Mucosa of descending colon (tissue), 3 donors: ENCODE results near the gene RFX2. TPM values are rescaled to one million over a fixed set of nuclear protein-coding genes. Genes with fewer than 3 reads are reported as not detected.

ENCODE experiments used
- ATAC-seq: fragments of 200-7000 bp; cut with Tn5 transposase; one replicate; pipeline ENCODE4 v1.9.1; 2020; ENCODE audit warnings: mild to moderate bottlenecking, moderate library complexity
- DNase-seq, 3 donors: peaks; one replicate each; pipeline ENCODE4 v3.0.0-alpha.2; 2020
- H3K36me3 ChIP-seq: fragments of 200-600 bp; one replicate; pipeline ENCODE4 v1.8.0; 2021; ENCODE audit warnings: low read depth, mild to moderate bottlenecking
- H3K4me1 ChIP-seq: fragments of 200-600 bp; one replicate; pipeline ENCODE4 v1.8.0; 2021; ENCODE audit warnings: low read depth, mild to moderate bottlenecking
- H3K4me3 ChIP-seq: fragments of 200-600 bp; one replicate; pipeline ENCODE4 v1.8.0; 2021; ENCODE audit warnings: mild to moderate bottlenecking
- H3K9me3 ChIP-seq: fragments of 200-600 bp; one replicate; pipeline ENCODE4 v1.8.0; 2021; ENCODE audit warnings: mild to moderate bottlenecking
- CTCF ChIP-seq: fragments of 200-600 bp; IDR thresholded peaks from one replicate; pipeline ENCODE4 v1.8.0; 2022; ENCODE audit warnings: antibody characterized with exemption, mild to moderate bottlenecking
- intact Hi-C, 2 donors: fragments of 100-400 bp; cut with DNase I in 1 of 2; cut with micrococcal nuclease in 1 of 2; formaldehyde crosslinking; loops; one replicate each; pipeline versions ENCODE4 v1.11.0 to v1.11.1; 2022; cut with DNase I, micrococcal nuclease
- total RNA-seq, 3 donors: library from RNA; stranded (reverse); fragmentation: NEBNext Ultra II Directional in 2 of 3; extraction: Animal tissue kit (Norgen Biotek cat#: 25700) in 2 of 3; gene quantifications; one replicate each; pipeline versions ENCODE4 v1.2.1 to v1.2.4, GENCODE V29; 2021 to 2023
- donor health status: DM: no; HTN: no; CAD: no; lungs with moderate emphysema.
- donor health status: DM: no; HTN: no; CAD: no.
- donor health status: DM: no; HTN: yes; CAD: no.

Gene RFX2
- total RNA-seq, 3 donors from 2014 or later = 5.6 to 14.6 (median 7.2) TPM

GRCh38 chr19:6138066-6138465 lies 27.8 kb upstream of the RFX2 start:
- ATAC-seq (no peak), DNase-seq (no peak)
- no peaks in the 10 kb centered on the region for H3K9me3 ChIP-seq
- no peak overlapping the region for H3K4me3 ChIP-seq
- intact Hi-C loops = no loop called here
- TF ChIP-seq CTCF = no peak
- H3K4me1 ChIP-seq = no peaks in the 10 kb centered on the region
- no peaks in the 10 kb centered on the region for H3K36me3 ChIP-seq

GRCh38 chr19:6133231-6133630 lies 22.9 kb upstream of the RFX2 start:
- H3K4me1 ChIP-seq = no peaks in the 10 kb centered on the region
- DNase-seq = no peak
- ATAC-seq = no peak
- H3K36me3 ChIP-seq = no peaks in the 10 kb centered on the region
- H3K4me3 ChIP-seq = no peak overlapping the region
- intact Hi-C loops = no loop called here
- TF ChIP-seq CTCF = no peak
- no peaks in the 10 kb centered on the region for H3K9me3 ChIP-seq

- ATAC-seq (no peak), DNase-seq (no peak)
- intact Hi-C loops = no loop called here
- no peaks in the 10 kb centered on the region for H3K36me3 ChIP-seq
- peaks cover 4% of the 10 kb centered on the region for H3K9me3 ChIP-seq
- H3K4me3 ChIP-seq = no peak overlapping the region
- TF ChIP-seq CTCF = no peak
- H3K4me1 ChIP-seq = no peaks in the 10 kb centered on the region
Measured at GRCh38 chr19:6132482-6132881, 22.2 kb upstream of the RFX2 start.

GRCh38 chr19:6127716-6128335 lies 17.5 kb upstream of the RFX2 start:
- H3K4me1 ChIP-seq = no peaks in the 10 kb centered on the region
- ATAC-seq (no peak), DNase-seq (no peak)
- H3K9me3 ChIP-seq = peaks cover 4% of the 10 kb centered on the region
- H3K4me3 ChIP-seq = no peak overlapping the region
- no peak for TF ChIP-seq CTCF
- H3K36me3 ChIP-seq = no peaks in the 10 kb centered on the region
- intact Hi-C loops = loop anchor here in 1 of 2 donors (5.0 kb wide), 1 partner anchor 81 kb away; no protein-coding TSS in a partner anchor

- Histone ChIP-seq H3K4me1 (no peaks in the 10 kb centered on the region), H3K36me3 (no peaks in the 10 kb centered on the region), H3K4me3 (no peak overlapping the region), H3K9me3 (peaks cover 4% of the 10 kb centered on the region)
- intact Hi-C loops = loop anchor here in 1 of 2 donors (5.0 kb wide), 1 partner anchor 79 kb away; no protein-coding TSS in a partner anchor
- no peak for TF ChIP-seq CTCF
- DNase-seq (peak in 1 of 3 donors; percentile 8), ATAC-seq (peak; percentile 86)
Measured at GRCh38 chr19:6126335-6126974, 16.2 kb upstream of the RFX2 start.
